HepG2 (cell line): ENCODE results near the gene LRIF1. TPM values are rescaled to one million over a fixed set of nuclear protein-coding genes. Genes with fewer than 3 reads are reported as not detected.

ENCODE experiments used
- CERS6 ChIP-seq: sonication (generic); formaldehyde crosslinking; IDR thresholded peaks from 2 replicates; pipeline ENCODE4 v1.5.0; 2020; ENCODE audit warnings: missing genetic modification reagents
- CHCHD3 ChIP-seq: sonication (generic); formaldehyde crosslinking; IDR thresholded peaks from 2 replicates; pipeline ENCODE4 v1.8.0; 2022; ENCODE audit warnings: mild to moderate bottlenecking, missing genetic modification reagents, moderate library complexity
- FOSL1 ChIP-seq: sonication (generic); formaldehyde crosslinking; IDR thresholded peaks from 2 replicates; pipeline ENCODE4 v1.9.0; 2021; ENCODE audit warnings: missing genetic modification reagents, borderline replicate concordance
- GZF1 ChIP-seq: sonication (generic); formaldehyde crosslinking; IDR thresholded peaks from 2 replicates; pipeline ENCODE4 v1.5.1; 2020; ENCODE audit warnings: mild to moderate bottlenecking, missing genetic modification reagents
- HNRNPLL ChIP-seq: fragments of 200-400 bp; formaldehyde crosslinking; IDR thresholded peaks from 2 replicates; pipeline ENCODE4 v1.6.1; 2017; ENCODE audit warnings: mild to moderate bottlenecking, low read depth, low read length; ENCODE audit not compliant: poor library complexity, severe bottlenecking
- KLF6 ChIP-seq: IDR thresholded peaks from 2 replicates; pipeline ENCODE4 v1.8.0; 2016; ENCODE audit warnings: missing biosample characterization, missing genetic modification reagents
- LCORL ChIP-seq, 2 experiments: fragments of 450-650 bp in 1 of 2; sonication (generic) in 1 of 2; formaldehyde crosslinking in 1 of 2; IDR thresholded peaks; 2 replicates each; pipeline versions ENCODE4 v1.5.0 to v1.6.1; 2017 to 2020; ENCODE audit warnings: antibody characterized with exemption in 1 of 2, missing genetic modification reagents in 1 of 2
- SOX13 ChIP-seq, 3 experiments: fragments of 450-650 bp in 1 of 3; sonication (generic) in 1 of 3; formaldehyde crosslinking in 1 of 3; IDR thresholded peaks in 2 of 3; conservative IDR thresholded peaks in 1 of 3; 2 replicates each; pipeline versions ENCODE4 v1.5.0 to v1.6.1; 2016 to 2020; ENCODE audit warnings: antibody characterized with exemption in 1 of 3, mild to moderate bottlenecking in 1 of 3, missing compliant biosample characterization in 1 of 3, missing genetic modification reagents in 1 of 3, moderate library complexity in 1 of 3
- ZKSCAN8 ChIP-seq: IDR thresholded peaks from 2 replicates; pipeline ENCODE4 v1.6.1; 2016; ENCODE audit warnings: borderline replicate concordance, missing genetic modification reagents, missing compliant biosample characterization
- ZNF282 ChIP-seq: fragments of 450-650 bp; IDR thresholded peaks from 2 replicates; pipeline ENCODE4 v1.6.1; 2018; ENCODE audit not compliant: partially characterized antibody
- ZNF557 ChIP-seq: sonication (generic); formaldehyde crosslinking; IDR thresholded peaks from 2 replicates; pipeline ENCODE4 v1.4.0; 2020; ENCODE audit warnings: missing genetic modification reagents
- polyA plus RNA-seq, 8 experiments: library from polyadenylated mRNA; depleted of rRNA in 3 of 8; stranded (reverse) in 7 of 8; unstranded in 1 of 8; fragments of >200 nt; fragmentation: Illumina TruSeq in 4 of 8; extraction: Trizol in 4 of 8; gene quantifications; 2 replicates each; pipeline versions ENCODE4 v1.2.1 to v1.2.3, GENCODE V29; 2011 to 2016; ENCODE audit warnings: low read depth in 4 of 8, missing spikeins in 1 of 8, mixed read lengths in 1 of 8; ENCODE audit not compliant: insufficient read depth in 1 of 8
- total RNA-seq, 5 experiments: library from RNA; depleted of rRNA; stranded (reverse); fragments of >200 nt; fragmentation: Illumina TruSeq; extraction: Trizol; gene quantifications; 2 replicates each; pipeline ENCODE4 v1.2.3, GENCODE V29; 2016; ENCODE audit warnings: low read depth in 1 of 5
- TF ChIP-seq, protein P1 (sequence below): sonication (generic); formaldehyde crosslinking; IDR thresholded peaks from 2 replicates; pipeline ENCODE4 v1.4.0; 2020; ENCODE audit warnings: mild to moderate bottlenecking, missing genetic modification reagents
- TF ChIP-seq, protein P2 (sequence below): sonication (generic); formaldehyde crosslinking; IDR thresholded peaks from 2 replicates; pipeline ENCODE4 v1.5.1; 2020; ENCODE audit warnings: missing genetic modification reagents, mild to moderate bottlenecking, borderline replicate concordance
- TF ChIP-seq, protein P3 (sequence below): IDR thresholded peaks from 2 replicates; pipeline ENCODE4 v1.6.1; 2016
- TF ChIP-seq, protein P4 (sequence below): sonication (generic); formaldehyde crosslinking; IDR thresholded peaks from 2 replicates; pipeline ENCODE4 v1.5.0; 2020; ENCODE audit warnings: mild to moderate bottlenecking, missing genetic modification reagents
- TF ChIP-seq, protein P5 (sequence below): sonication (generic); formaldehyde crosslinking; IDR thresholded peaks from 2 replicates; pipeline ENCODE4 v1.5.0; 2020; ENCODE audit warnings: mild to moderate bottlenecking, missing genetic modification reagents, borderline replicate concordance

Gene LRIF1
- total and polyA plus RNA-seq, 2 of the 13 experiments (the other 11 are each of a cell fraction or from before 2014, with no cell fraction given), result 18.4 to 42.4 TPM

- TF ChIP-seq, protein P1, sequence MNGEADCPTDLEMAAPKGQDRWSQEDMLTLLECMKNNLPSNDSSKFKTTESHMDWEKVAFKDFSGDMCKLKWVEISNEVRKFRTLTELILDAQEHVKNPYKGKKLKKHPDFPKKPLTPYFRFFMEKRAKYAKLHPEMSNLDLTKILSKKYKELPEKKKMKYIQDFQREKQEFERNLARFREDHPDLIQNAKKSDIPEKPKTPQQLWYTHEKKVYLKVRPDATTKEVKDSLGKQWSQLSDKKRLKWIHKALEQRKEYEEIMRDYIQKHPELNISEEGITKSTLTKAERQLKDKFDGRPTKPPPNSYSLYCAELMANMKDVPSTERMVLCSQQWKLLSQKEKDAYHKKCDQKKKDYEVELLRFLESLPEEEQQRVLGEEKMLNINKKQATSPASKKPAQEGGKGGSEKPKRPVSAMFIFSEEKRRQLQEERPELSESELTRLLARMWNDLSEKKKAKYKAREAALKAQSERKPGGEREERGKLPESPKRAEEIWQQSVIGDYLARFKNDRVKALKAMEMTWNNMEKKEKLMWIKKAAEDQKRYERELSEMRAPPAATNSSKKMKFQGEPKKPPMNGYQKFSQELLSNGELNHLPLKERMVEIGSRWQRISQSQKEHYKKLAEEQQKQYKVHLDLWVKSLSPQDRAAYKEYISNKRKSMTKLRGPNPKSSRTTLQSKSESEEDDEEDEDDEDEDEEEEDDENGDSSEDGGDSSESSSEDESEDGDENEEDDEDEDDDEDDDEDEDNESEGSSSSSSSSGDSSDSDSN (CRISPR knock-in tag), result peak; percentile 68
- TF ChIP-seq SOX13 (IDR thresholded peaks at IDR 0.05) (no peak; the same call in 1 of the 2 replicates), SOX13 (CRISPR knock-in tag; conservative IDR thresholded peaks at IDR 0.05 in 1 of 2, IDR thresholded peaks at IDR 0.05 in 1 of 2) (no peak), GZF1 (CRISPR knock-in tag) (no peak), ZNF557 (no peak), CHCHD3 (CRISPR knock-in tag) (no peak), LCORL (IDR thresholded peaks at IDR 0.05) (no peak), LCORL (CRISPR knock-in tag; IDR thresholded peaks at IDR 0.05) (0 out of 2 replicates have a peak, but pooled peaks have one; percentile 24), FOSL1 (no peak), CERS6 (CRISPR knock-in tag) (no peak), HNRNPLL (peak; percentile 99), ZNF282 (no peak), ZKSCAN8 (CRISPR knock-in tag) (peak; percentile 78; the same call in 1 of the 2 replicates), KLF6 (no peak)
- TF ChIP-seq, protein P2, sequence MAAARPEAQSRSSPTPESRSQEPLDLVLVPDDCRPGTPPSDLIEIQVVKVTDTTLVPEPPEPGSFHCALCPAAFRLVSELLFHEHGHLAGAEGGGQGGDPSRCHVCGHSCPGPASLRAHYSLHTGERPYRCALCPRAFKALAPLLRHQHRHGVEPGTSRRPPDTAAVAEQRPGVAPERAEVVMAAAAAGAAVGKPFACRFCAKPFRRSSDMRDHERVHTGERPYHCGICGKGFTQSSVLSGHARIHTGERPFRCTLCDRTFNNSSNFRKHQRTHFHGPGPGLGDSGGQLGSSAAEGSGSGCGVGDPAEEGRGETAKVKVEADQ (CRISPR knock-in tag), result no peak
- TF ChIP-seq, protein P3, sequence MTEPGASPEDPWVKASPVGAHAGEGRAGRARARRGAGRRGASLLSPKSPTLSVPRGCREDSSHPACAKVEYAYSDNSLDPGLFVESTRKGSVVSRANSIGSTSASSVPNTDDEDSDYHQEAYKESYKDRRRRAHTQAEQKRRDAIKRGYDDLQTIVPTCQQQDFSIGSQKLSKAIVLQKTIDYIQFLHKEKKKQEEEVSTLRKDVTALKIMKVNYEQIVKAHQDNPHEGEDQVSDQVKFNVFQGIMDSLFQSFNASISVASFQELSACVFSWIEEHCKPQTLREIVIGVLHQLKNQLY (CRISPR knock-in tag), result no peak
- TF ChIP-seq, protein P4, sequence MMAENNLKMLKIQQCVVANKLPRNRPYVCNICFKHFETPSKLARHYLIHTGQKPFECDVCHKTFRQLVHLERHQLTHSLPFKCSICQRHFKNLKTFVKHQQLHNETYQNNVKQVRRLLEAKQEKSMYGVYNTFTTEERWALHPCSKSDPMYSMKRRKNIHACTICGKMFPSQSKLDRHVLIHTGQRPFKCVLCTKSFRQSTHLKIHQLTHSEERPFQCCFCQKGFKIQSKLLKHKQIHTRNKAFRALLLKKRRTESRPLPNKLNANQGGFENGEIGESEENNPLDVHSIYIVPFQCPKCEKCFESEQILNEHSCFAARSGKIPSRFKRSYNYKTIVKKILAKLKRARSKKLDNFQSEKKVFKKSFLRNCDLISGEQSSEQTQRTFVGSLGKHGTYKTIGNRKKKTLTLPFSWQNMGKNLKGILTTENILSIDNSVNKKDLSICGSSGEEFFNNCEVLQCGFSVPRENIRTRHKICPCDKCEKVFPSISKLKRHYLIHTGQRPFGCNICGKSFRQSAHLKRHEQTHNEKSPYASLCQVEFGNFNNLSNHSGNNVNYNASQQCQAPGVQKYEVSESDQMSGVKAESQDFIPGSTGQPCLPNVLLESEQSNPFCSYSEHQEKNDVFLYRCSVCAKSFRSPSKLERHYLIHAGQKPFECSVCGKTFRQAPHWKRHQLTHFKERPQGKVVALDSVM (CRISPR knock-in tag), result peak; percentile 42; the same call in 1 of the 2 replicates
- TF ChIP-seq, protein P5, sequence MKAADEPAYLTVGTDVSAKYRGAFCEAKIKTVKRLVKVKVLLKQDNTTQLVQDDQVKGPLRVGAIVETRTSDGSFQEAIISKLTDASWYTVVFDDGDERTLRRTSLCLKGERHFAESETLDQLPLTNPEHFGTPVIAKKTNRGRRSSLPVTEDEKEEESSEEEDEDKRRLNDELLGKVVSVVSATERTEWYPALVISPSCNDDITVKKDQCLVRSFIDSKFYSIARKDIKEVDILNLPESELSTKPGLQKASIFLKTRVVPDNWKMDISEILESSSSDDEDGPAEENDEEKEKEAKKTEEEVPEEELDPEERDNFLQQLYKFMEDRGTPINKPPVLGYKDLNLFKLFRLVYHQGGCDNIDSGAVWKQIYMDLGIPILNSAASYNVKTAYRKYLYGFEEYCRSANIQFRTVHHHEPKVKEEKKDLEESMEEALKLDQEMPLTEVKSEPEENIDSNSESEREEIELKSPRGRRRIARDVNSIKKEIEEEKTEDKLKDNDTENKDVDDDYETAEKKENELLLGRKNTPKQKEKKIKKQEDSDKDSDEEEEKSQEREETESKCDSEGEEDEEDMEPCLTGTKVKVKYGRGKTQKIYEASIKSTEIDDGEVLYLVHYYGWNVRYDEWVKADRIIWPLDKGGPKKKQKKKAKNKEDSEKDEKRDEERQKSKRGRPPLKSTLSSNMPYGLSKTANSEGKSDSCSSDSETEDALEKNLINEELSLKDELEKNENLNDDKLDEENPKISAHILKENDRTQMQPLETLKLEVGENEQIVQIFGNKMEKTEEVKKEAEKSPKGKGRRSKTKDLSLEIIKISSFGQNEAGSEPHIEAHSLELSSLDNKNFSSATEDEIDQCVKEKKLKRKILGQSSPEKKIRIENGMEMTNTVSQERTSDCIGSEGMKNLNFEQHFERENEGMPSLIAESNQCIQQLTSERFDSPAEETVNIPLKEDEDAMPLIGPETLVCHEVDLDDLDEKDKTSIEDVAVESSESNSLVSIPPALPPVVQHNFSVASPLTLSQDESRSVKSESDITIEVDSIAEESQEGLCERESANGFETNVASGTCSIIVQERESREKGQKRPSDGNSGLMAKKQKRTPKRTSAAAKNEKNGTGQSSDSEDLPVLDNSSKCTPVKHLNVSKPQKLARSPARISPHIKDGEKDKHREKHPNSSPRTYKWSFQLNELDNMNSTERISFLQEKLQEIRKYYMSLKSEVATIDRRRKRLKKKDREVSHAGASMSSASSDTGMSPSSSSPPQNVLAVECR, result peak; percentile 85; the same call in 1 of the 2 replicates
These were observed at the start of gene LRIF1 (continued) for GRCh38 chr1:110963691-110964454.
